T-cell (primary cell): Measurements from ENCODE around the gene KIAA1671. TPM values are rescaled to one million over a fixed set of nuclear protein-coding genes. Genes with fewer than 3 reads are reported as not detected.

Source experiments
- ATAC-seq, 4 experiments: fragments of 200-7000 bp in 3 of 4; fragments of 150-1000 bp in 1 of 4; cut with Tn5 transposase; replicated peaks in 1 of 4; 1 replicate in 3 of 4; 2 replicates in 1 of 4; pipeline ENCODE4 v1.10.0; 2021; ENCODE audit warnings: moderate library complexity in 3 of 4, mild to moderate bottlenecking in 2 of 4, moderate number of reproducible peaks in 1 of 4
- CTCF ChIA-PET, 2 donors: fragments of 300-600 bp; sonication (Branson Sonifier 250); formaldehyde crosslinking; loops; one replicate each; lab custom pipeline; 2022; ENCODE audit warnings: antibody characterized with exemption in 2 of 2; lab: Charles Lee
- POLR2A ChIA-PET, 2 donors: fragments of 300-600 bp; sonication (Branson Sonifier 250); formaldehyde crosslinking; loops; one replicate each; lab custom pipeline; 2022; ENCODE audit warnings: antibody characterized with exemption in 2 of 2; lab: Charles Lee
- DNase-seq, 35 experiments: peaks; one replicate each; pipeline versions ENCODE4 v3.0.0 to v3.0.0-alpha.2; 2013 to 2023
- H3K27ac ChIP-seq: one replicate; pipeline ENCODE4 v1.5.1; 2013; ENCODE audit warnings: low read length
- H3K27me3 ChIP-seq, 2 experiments: replicated peaks in 1 of 2; 1 replicate in 1 of 2; 2 replicates in 1 of 2; pipeline versions ENCODE4 v1.6.1 to v1.7.0; 2013; ENCODE audit warnings: low read length in 1 of 2, mixed read lengths in 1 of 2; ENCODE audit not compliant: control insufficient read depth in 2 of 2, insufficient read depth in 2 of 2; ENCODE audit errors: extremely low read depth in 1 of 2
- H3K36me3 ChIP-seq, 2 donors: 1 replicate in 1 of 2; 2 replicates in 1 of 2; pipeline versions ENCODE4 v1.6.1 to v1.7.0; 2013; ENCODE audit warnings: low read length in 1 of 2; ENCODE audit not compliant: control insufficient read depth in 2 of 2, insufficient read depth in 1 of 2; ENCODE audit errors: extremely low read depth in 1 of 2
- H3K4me1 ChIP-seq, 2 experiments: 1 replicate in 1 of 2; 2 replicates in 1 of 2; pipeline versions ENCODE4 v1.6.1 to v1.7.0; 2013; ENCODE audit warnings: low read length in 2 of 2, mixed read lengths in 1 of 2; ENCODE audit not compliant: insufficient read depth in 2 of 2, control insufficient read depth in 1 of 2; ENCODE audit errors: extremely low read depth in 1 of 2
- H3K4me3 ChIP-seq, 2 donors: 1 replicate in 1 of 2; 2 replicates in 1 of 2; pipeline versions ENCODE4 v1.5.1 to v1.7.0; 2013; ENCODE audit warnings: mild to moderate bottlenecking in 2 of 2, low read length in 1 of 2, moderate library complexity in 1 of 2; ENCODE audit not compliant: control insufficient read depth in 1 of 2; ENCODE audit errors: extremely low read depth in 1 of 2
- H3K9me3 ChIP-seq: 2 replicates; pipeline ENCODE4 v1.7.0; 2013
- H3K27ac Mint-ChIP-seq, 2 donors: one replicate each; pipeline ENCODE4 v1.8.0; 2020 to 2021; ENCODE audit warnings: mild to moderate bottlenecking in 2 of 2, mixed read lengths in 2 of 2
- H3K27me3 Mint-ChIP-seq, 2 donors: one replicate each; pipeline ENCODE4 v1.8.0; 2021 to 2022; ENCODE audit warnings: mixed read lengths in 2 of 2
- H3K36me3 Mint-ChIP-seq: one replicate; pipeline ENCODE4 v1.8.0; 2021; ENCODE audit warnings: mixed read lengths
- H3K4me1 Mint-ChIP-seq, 3 donors: one replicate each; pipeline ENCODE4 v1.8.0; 2020 to 2022; ENCODE audit warnings: mixed read lengths in 3 of 3, mild to moderate bottlenecking in 1 of 3
- H3K4me3 Mint-ChIP-seq, 3 donors: one replicate each; pipeline ENCODE4 v1.8.0; 2020 to 2022; ENCODE audit warnings: mild to moderate bottlenecking in 3 of 3, mixed read lengths in 3 of 3, moderate library complexity in 3 of 3
- H3K9me3 Mint-ChIP-seq, 3 donors: one replicate each; pipeline ENCODE4 v1.8.0; 2020 to 2022; ENCODE audit warnings: mixed read lengths in 3 of 3
- WGBS: methylation state at CpG from one replicate; pipeline ENCODE4 v1.1.5; 2013; ENCODE audit warnings: missing lambda C conversion rate; ENCODE audit not compliant: insufficient coverage; 5-methylcytosine and 5-hydroxymethylcytosine counted together
- total RNA-seq, 35 experiments: library from RNA in 6 of 35; stranded (reverse) in 6 of 35; fragments of 120-200 nt in 1 of 35; gene quantifications; one replicate each; pipeline versions ENCODE4 v1.2.1 to v1.2.4 and lab custom pipeline; 2013 to 2026

The KIAA1671 gene
- total RNA-seq, 5 donors from 2014 or later (not counting 1 experiment from before 2014, with no cell fraction given) = 5.1 to 20.3 (median 9.0) TPM

DNA sequence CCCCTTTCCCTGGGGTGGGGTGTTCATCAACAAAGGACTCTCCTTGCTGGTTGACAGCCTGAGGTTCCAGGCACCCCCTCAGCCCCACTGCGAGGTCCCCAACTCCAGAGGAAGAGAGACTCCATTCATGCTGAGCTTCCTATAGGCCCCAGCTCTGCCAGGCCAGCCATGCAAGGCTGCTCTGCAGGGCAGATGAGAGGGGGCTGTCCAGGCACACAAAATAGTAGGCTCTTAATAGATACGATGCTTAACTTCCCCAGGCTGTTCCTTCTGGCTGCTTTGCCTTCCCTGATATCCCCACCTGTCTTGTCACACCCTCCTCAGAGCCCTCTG, 202.1 kb downstream of the KIAA1671 start:
- ChIA-PET POLR2A (no interaction called here), CTCF (no interaction called here)
- no peaks in the 10 kb centered on the region for H3K36me3 ChIP-seq
- no peak overlapping the region for H3K27ac ChIP-seq
- 88% methylated on average over 2 of the region's 2 CpGs for WGBS
- Mint-ChIP-seq H3K4me1 (no peaks in the 10 kb centered on the region), H3K4me3 (no peak overlapping the region), H3K36me3 (no peaks in the 10 kb centered on the region), H3K27ac (no peak overlapping the region), H3K9me3 (no peaks in the 10 kb centered on the region), H3K27me3 (no peaks in the 10 kb centered on the region)
- no peaks in the 10 kb centered on the region for H3K4me1 ChIP-seq
- ATAC-seq = no peak
- no peak for DNase-seq
- H3K4me3 ChIP-seq = no peak overlapping the region
- no peaks in the 10 kb centered on the region for H3K9me3 ChIP-seq
- H3K27me3 ChIP-seq = no peaks in the 10 kb centered on the region

GRCh38 chr22:25156736-25157135, 204.2 kb downstream of the KIAA1671 start:
- H3K4me3 Mint-ChIP-seq = no peak overlapping the region
- POLR2A ChIA-PET = no interaction called here
- H3K27ac ChIP-seq = no peak overlapping the region
- H3K36me3 Mint-ChIP-seq = no peaks in the 10 kb centered on the region
- H3K4me1 Mint-ChIP-seq = peaks cover 0 to 4% (median 0%) of the 10 kb centered on the region in 3 donors
- no peak for DNase-seq
- H3K27me3 Mint-ChIP-seq = no peaks in the 10 kb centered on the region
- no peak overlapping the region for H3K4me3 ChIP-seq
- no peaks in the 10 kb centered on the region for H3K9me3 ChIP-seq
- 95% methylated on average over 3 of the region's 4 CpGs for WGBS
- H3K27me3 ChIP-seq = no peaks in the 10 kb centered on the region
- peaks cover 0 to 3% of the 10 kb centered on the region in 2 donors for H3K36me3 ChIP-seq
- no peaks in the 10 kb centered on the region for H3K4me1 ChIP-seq
- no peaks in the 10 kb centered on the region for H3K9me3 Mint-ChIP-seq
- CTCF ChIA-PET = no interaction called here
- H3K27ac Mint-ChIP-seq = no peak overlapping the region
- ATAC-seq = no peak

DNA sequence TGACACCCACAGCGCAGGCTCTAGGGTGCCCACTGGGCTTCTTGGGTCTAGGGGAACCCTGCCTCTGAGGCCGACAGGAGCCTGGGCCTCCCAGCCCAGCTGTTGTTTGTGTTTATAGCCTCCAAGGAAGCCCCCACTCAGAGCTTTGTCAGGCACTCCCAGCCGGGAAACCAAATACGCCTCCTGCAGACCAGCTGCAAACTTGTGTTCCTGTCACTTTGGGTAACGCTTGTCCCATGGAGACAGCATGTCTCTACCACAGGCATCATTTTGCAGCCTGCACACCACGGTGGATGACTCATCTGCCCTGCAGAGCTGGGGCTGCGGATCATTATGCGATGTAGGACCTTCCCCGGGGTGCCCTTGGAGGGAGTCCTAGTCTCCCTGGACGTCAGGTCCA, 206.5 kb downstream of the KIAA1671 start:
- POLR2A ChIA-PET = no interaction called here
- Mint-ChIP-seq H3K4me1 (peaks cover 0 to 4% (median 0%) of the 10 kb centered on the region in 3 donors), H3K27ac (no peak overlapping the region), H3K9me3 (no peaks in the 10 kb centered on the region), H3K27me3 (no peaks in the 10 kb centered on the region), H3K4me3 (no peak overlapping the region), H3K36me3 (no peaks in the 10 kb centered on the region)
- no peaks in the 10 kb centered on the region for H3K9me3 ChIP-seq
- H3K4me1 ChIP-seq = no peaks in the 10 kb centered on the region
- no peak overlapping the region for H3K27ac ChIP-seq
- peaks cover 0 to 3% of the 10 kb centered on the region in 2 donors for H3K36me3 ChIP-seq
- H3K27me3 ChIP-seq = no peaks in the 10 kb centered on the region
- DNase-seq (no peak), ATAC-seq (no peak)
- WGBS = 72% methylated on average over 9 of the region's 10 CpGs
- H3K4me3 ChIP-seq = no peak overlapping the region
- CTCF ChIA-PET = no interaction called here

- Mint-ChIP-seq H3K36me3 (no peaks in the 10 kb centered on the region), H3K27ac (no peak overlapping the region), H3K9me3 (no peaks in the 10 kb centered on the region), H3K27me3 (no peaks in the 10 kb centered on the region), H3K4me3 (no peak overlapping the region), H3K4me1 (peaks cover 0 to 4% (median 0%) of the 10 kb centered on the region in 3 donors)
- ATAC-seq = no peak
- DNase-seq = no peak
- CTCF ChIA-PET = no interaction called here
- Histone ChIP-seq H3K4me1 (no peaks in the 10 kb centered on the region), H3K9me3 (no peaks in the 10 kb centered on the region), H3K27me3 (no peaks in the 10 kb centered on the region), H3K36me3 (peaks cover 0 to 3% of the 10 kb centered on the region in 2 donors), H3K27ac (no peak overlapping the region), H3K4me3 (no peak overlapping the region)
- POLR2A ChIA-PET = no interaction called here
- WGBS = 93% methylated on average over 10 of the region's 11 CpGs
Measured at GRCh38 chr22:25160120-25160996, 207.8 kb downstream of the KIAA1671 start.

- Mint-ChIP-seq H3K4me1 (peaks cover 0 to 4% (median 0%) of the 10 kb centered on the region in 3 donors), H3K9me3 (no peaks in the 10 kb centered on the region), H3K27me3 (no peaks in the 10 kb centered on the region), H3K27ac (no peak overlapping the region), H3K36me3 (no peaks in the 10 kb centered on the region), H3K4me3 (no peak overlapping the region)
- CTCF ChIA-PET = no interaction called here
- Histone ChIP-seq H3K27ac (no peak overlapping the region), H3K4me3 (no peak overlapping the region), H3K27me3 (no peaks in the 10 kb centered on the region), H3K4me1 (no peaks in the 10 kb centered on the region), H3K9me3 (no peaks in the 10 kb centered on the region), H3K36me3 (peaks cover 0 to 3% of the 10 kb centered on the region in 2 donors)
- 58% methylated on average over 10 of the region's 14 CpGs for WGBS
- POLR2A ChIA-PET = no interaction called here
- ATAC-seq (no peak), DNase-seq (no peak)
Measured at GRCh38 chr22:25161017-25161915, 208.8 kb downstream of the KIAA1671 start.

DNA sequence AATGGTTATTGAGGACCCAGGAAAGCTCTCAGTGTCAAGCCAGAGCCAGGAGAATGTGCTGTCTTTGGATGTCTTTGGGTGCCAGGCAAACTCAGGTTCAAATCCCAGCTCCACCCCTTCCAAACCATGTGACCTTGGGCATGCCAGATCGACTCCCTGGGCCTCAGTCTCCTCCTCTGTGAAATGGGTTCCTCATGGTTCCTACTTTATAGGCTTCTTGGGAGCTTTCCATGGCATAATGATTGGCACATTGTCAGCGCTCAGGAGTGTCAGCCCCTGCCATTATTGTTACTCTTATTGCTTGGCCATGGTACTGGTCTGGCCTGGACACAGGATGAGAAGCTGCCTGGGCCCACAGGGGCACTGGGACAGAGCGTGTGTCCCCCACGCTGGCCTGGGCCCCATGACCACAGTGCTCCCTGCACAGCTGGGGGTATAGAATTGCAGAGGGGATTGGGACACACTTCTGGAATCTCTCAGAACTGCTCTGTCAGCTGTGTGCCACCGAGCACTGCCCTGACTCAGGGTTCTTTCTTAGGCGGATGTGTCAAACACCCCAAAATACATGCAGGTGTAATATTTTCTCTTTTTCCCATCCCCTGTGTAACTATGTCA, 209.5 kb downstream of the KIAA1671 start:
- Mint-ChIP-seq H3K36me3 (no peaks in the 10 kb centered on the region), H3K4me1 (peaks cover 0 to 4% (median 0%) of the 10 kb centered on the region in 3 donors), H3K9me3 (no peaks in the 10 kb centered on the region), H3K27ac (no peak overlapping the region), H3K4me3 (no peak overlapping the region), H3K27me3 (no peaks in the 10 kb centered on the region)
- POLR2A ChIA-PET = no interaction called here
- peaks cover 0 to 3% of the 10 kb centered on the region in 2 donors for H3K36me3 ChIP-seq
- no peak overlapping the region for H3K4me3 ChIP-seq
- no peak for ATAC-seq
- DNase-seq = no peak
- H3K9me3 ChIP-seq = no peaks in the 10 kb centered on the region
- H3K27me3 ChIP-seq = no peaks in the 10 kb centered on the region
- no peaks in the 10 kb centered on the region for H3K4me1 ChIP-seq
- CTCF ChIA-PET = no interaction called here
- H3K27ac ChIP-seq = no peak overlapping the region
- 86% methylated on average over 6 of the region's 6 CpGs for WGBS
